A172 (cell line): ENCODE results near the gene COX11. TPM values are rescaled to one million over a fixed set of nuclear protein-coding genes. Genes with fewer than 3 reads are reported as not detected.

Experiments used
- DNase-seq: peaks from one replicate; pipeline ENCODE4 v3.0.0-alpha.2; 2015; ENCODE audit warnings: low spot score
- total RNA-seq: library from RNA; depleted of rRNA; stranded (reverse); fragments of >200 nt; shearing (Covaris generic); gene quantifications from 2 replicates; pipeline ENCODE4 v1.2.3, GENCODE V29; 2014; rRNA removed

COX11 gene, protein sequence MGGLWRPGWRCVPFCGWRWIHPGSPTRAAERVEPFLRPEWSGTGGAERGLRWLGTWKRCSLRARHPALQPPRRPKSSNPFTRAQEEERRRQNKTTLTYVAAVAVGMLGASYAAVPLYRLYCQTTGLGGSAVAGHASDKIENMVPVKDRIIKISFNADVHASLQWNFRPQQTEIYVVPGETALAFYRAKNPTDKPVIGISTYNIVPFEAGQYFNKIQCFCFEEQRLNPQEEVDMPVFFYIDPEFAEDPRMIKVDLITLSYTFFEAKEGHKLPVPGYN
- 90.2 and 92.6 TPM in 2 replicates for total RNA-seq

DNA sequence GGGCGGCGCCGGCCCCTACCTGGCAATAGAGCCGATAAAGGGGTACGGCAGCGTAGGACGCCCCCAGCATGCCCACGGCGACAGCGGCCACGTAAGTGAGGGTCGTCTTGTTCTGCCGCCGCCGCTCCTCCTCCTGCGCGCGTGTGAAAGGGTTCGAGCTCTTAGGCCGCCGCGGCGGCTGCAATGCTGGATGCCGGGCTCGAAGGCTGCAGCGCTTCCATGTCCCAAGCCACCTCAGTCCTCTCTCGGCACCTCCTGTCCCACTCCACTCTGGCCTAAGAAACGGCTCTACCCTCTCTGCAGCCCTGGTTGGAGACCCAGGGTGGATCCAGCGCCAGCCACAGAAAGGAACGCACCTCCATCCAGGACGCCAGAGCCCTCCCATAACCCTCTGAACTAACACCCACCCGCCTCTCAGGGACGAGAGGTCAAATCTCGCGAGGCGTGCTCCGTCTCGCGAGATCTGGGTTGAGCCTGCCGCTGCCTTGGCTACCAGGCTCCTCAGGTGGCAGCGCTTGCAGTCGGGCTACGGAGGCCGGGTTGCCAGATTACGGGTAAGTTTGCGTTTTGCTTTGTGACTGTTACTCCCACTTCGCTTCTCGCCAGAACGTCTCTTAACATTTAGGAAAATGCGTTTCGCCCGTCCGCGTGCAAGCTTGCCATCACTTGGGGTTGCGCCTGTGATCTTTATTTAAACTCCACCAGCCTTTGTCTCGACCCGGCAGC, at the start of gene COX11, which contains the start of gene STXBP4:
Gene COX11, minus strand, starts transcription at position 393 of the 726 bp plus-strand sequence. Its CDS starts 8 bp downstream, at position 385.
Gene STXBP4, plus strand, starts transcription at position 504 of the 726 bp plus-strand sequence. CDS start 17,455 bp downstream, outside the sequence.
- DNase-seq: peak; percentile 96

DNA sequence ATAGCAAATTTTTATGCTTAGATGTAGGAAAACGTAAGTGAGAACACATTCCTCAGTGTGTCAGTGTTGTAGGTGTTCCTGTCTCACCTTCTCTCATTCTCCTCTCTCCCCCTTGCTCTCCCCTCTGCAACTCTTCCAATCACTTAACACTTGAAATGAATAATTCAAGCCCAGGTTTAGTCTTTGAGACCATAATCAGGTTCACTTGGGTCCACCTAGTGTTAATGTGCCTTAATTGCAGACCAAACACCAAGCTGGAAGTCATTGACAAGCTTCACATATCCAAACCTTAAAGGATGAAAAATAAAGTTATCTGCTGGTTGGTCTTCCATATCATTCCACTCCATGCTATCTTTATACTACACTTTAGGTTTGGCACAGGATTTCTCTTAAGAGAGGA, 37.1 kb upstream of the COX11 start:
- peak; percentile 5 for DNase-seq

DNA sequence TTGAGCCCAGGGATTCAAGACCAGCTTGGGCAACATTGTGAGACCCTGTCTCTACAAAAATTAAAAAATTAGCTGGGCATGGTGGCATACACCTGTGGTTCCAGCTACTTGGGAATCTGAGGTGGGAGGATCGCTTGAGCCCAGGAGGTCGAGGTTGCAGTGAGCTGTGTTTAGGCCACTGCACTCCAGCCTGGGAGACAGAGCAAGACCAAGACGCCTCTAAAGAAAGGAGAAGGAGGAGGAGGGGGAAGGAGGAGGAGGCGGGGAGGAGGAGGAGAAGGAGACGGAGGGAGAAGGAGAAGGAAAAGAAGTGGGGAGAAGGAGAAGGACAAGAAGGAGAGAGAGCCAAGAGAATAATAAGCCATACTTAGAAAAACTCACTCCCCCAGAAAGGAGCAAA, 36.0 kb upstream of the COX11 start:
- no peak for DNase-seq

DNA sequence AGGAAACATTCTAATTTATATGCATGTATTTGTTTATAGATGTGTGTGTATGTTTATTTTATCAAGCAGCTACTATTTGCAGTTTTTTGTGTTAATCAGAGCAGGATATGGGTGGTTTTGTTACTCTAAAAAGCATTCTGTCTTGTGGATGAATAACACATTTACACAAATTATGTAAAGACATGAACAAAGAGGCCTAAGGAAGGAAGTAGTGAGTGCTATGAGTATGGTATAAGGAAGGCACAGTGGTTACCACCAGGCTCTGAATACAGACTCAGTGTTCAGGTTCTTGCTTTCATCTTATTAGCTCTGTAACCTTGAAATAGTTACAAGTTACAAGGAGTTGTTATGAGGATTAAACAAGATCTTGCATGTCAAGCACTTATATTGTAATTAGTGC, 34.0 kb upstream of the COX11 start:
- no peak for DNase-seq

DNA sequence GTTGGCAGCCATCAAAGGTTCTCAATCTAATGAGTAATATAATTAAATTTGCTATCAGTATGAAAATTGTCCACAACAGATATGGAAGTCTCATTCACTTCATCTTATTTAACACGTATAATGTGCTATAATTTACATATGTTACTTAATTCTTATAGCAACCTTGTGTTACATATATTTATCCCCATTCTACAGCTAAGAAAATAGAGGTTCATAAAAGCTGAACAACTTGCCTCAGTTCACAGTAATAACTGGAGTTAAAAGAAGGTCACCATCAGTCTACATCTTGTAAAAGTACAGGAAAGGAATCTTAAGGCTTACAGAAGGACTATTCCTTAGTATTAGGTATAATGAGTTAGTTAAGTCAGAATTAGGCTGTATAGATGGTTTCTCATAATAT, 28.0 kb upstream of the COX11 start:
- no peak for DNase-seq

DNA sequence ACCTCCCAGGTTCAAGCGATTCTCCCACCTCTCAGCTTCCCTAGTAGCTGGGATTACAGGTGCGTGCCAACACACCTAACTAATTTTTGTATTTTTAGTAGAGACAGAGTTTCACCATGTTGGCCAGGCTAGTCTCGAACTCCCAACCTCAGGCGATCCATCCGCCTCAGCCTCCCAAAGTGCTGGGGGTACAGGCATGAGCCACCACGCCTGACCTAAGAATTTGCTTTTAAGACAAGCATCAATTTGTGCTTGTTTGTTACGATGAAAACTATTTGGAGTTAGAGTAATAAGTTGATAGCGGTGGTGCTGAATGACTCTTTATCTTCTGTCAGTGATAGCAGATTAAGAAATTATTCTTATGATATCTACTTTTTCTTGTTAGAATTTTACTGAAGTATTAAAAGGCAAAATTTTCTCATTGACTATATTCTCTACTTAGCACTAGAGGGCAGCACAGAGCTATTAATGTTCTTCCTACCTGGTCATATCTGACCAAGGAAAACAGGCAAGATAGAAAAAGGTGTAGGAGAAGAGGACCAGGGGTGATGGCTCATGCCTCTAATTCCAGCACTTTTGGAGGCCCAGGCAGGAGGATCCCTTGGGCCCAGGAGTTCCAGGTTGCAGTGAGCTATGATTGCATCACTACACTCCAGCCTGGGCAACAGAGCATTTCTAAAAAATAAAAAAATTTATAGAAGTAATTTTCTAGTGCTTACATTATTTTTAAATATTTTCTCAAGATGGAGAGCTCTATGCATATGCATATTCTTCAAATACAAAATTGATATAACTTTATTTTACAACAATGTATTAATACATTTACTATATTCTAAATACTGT, 24.6 kb upstream of the COX11 start:
- DNase-seq: peak; percentile 57

DNA sequence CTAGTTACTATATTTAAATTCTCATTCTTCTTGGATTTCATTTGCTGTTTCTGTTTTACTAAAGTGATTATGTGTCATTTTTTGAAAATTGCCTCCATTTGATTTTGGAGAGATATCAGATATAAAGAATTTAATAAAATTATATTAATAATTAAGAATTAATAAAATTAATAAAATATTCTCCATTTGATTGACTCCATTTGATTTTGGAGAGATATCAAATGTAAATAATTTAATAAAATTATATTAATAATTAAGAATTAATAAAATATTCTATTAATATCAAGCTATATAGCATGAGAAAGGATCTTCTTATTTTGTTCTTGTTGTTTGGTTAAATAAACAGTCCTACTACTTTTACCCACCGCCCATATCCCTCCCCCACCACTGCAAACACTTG, 23.1 kb upstream of the COX11 start:
- no peak for DNase-seq

DNA sequence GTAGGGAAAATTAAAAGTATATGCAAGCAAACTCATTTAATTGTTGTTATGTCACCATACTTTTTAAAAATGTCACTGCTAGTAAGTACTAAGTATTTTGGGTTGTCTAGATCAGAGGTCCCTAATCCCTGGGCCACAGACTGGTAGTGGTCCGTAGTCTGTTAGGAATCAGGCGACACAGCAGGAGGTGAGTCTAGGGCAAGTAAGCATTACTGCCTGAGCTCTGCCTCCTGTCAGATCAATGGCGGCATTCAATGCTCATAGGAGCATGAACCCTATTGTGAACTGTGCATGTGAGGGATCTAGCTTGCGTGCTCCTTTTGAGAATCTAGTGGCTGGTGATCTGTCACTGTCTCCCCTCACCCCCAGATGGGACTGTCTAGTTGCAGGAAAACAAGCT, 21.7 kb upstream of the COX11 start:
- no peak for DNase-seq

DNA sequence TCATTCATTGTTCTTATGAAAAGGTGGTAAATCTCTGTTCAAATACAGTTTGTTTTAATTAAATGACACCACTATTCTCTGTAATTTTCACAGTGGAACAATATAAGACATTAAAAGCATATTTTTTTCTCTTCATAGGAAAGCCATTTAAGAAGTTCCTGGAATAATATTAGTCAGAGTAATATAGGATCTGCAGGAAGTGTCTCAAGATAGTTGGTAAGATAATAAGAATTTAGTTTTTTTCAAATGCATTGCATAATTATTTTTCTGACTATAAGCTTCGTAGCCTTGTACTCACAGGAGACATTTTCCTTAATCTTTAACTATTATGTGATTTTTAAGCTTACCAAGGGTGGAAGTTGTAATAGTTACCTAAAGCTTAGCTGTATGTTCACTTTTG, 17.0 kb upstream of the COX11 start:
- DNase-seq: no peak

DNA sequence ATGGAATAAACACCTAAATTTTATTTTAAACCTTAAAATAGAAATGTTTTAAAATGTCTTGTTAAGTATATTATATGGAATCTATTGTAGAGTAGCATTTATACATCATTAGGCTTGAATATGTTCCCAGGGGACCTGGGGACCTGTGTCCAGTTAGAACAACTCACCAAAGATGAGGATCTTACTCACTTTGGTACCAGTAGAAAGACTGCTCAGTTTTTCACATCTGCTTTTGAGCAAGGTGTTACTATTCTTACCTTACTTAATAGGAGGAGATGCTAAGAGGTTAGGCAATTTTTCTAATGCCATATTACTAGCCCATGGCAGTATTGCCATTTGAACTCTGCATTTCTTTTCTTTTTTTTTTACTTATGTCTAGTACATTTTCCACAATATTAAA, 14.8 kb upstream of the COX11 start:
- DNase-seq: no peak

DNA sequence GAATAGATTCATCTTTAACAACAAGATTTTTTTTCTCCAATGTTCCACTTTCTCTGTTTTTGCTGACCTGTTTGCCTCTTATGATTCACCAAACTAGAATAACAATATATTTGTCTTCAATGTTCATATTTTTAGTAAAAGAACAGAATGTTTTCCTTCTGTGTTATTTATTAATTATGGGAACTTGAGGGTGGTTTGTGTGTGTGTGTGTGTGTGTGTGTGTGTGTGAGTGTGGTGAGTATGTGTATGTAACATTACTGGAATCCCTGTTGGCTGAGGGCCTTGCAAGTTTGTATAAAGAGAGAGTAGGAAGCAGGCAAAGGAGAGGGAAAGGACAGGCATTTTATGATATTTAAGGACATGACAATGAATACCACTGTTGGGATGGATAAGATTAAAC, 13.9 kb upstream of the COX11 start:
- DNase-seq: no peak

DNA sequence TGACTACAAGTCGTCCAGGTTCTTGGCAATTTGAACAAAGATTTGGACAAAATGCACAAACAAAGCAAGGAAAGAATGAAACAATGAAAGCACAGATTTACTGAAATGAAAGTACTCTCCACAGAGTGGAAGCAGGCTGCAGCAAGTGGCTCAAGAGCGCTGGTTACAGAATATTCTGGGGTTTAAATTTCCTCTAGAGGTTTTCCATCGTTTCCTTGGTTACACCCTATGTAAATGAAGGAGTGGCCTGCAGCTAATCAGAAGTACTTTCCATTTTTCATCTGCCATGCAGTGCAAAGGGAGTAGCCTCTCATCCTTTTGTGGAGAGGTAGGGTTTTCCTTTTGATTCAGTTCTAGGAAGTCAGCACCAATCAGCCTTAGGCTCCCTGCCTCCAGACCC, 11.9 kb upstream of the COX11 start:
- no peak for DNase-seq

DNA sequence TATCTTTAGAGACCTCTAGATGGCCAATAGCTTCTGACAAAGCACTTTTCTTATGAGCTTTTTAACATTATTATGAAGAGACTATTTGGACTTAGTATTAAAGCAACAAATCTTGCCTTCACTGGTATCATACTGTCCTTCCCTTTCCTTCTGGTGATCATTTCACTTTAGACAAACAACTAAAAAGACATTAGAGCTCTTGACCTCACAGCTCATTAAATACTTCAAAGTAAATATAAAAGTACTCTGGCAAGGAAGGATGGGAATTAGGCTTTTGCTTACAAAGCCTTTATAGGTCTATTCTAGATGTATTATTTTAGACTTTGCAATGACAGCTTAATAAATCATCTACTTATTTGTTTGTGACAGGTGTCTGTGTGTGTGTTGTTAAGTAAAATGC, 11.2 kb upstream of the COX11 start:
- DNase-seq: no peak

DNA sequence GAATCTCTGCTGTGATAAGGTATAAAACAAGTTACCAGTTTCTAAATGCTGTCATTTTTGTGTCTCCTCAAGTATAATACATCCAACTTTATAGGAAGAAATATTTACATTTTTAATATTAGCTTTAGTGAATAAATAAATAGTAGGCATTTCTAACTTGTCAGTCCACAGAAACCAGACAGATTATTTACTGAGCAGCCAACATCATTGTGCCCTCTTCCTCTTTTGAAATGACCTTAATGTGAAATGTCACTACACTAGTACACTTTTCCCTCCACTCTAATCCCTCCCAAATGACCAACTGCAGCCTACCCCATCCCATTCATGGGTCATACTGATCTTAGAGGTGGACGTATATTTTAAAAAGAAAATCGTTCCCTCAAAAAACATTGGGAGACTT, 9.3 kb upstream of the COX11 start:
- no peak for DNase-seq

DNA sequence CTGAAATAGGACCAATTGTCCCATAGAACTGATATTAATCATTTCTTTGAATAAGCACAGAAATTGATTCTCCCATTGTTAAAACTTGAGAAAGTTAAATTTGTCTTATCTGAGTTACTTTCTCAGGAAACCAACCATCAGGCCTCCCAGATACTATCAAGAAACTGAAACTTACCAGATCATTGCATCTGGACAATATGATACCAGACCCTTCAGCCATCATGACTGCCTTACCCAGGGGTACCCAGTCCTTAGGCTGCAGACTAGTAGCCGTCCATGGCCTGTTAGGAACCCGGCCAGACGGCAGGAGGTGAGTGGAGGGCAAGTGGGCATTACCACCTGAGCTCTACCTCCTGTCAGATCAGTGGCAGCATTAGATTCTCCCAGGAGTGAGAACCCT, 7.9 kb upstream of the COX11 start:
- DNase-seq: no peak

DNA sequence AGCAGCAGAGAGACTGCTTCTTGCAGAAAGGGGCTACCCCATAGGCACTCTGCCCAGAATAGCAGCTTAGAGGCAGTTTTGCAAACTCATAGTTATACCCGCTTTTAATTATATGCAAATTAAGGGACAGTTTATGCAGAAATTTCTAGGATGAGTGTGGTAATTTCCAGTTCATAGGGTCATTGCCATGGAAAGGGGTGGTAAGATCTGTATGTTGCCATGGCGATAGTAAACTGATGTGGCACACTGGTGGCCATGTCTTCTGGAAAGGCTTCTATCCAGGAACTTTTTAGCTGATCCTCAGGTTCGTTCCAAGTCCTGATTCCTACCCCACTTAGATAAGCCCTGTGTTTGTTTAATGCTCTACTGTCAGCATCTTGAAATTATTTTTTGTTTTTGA, 6.3 kb upstream of the COX11 start:
- DNase-seq: no peak

DNA sequence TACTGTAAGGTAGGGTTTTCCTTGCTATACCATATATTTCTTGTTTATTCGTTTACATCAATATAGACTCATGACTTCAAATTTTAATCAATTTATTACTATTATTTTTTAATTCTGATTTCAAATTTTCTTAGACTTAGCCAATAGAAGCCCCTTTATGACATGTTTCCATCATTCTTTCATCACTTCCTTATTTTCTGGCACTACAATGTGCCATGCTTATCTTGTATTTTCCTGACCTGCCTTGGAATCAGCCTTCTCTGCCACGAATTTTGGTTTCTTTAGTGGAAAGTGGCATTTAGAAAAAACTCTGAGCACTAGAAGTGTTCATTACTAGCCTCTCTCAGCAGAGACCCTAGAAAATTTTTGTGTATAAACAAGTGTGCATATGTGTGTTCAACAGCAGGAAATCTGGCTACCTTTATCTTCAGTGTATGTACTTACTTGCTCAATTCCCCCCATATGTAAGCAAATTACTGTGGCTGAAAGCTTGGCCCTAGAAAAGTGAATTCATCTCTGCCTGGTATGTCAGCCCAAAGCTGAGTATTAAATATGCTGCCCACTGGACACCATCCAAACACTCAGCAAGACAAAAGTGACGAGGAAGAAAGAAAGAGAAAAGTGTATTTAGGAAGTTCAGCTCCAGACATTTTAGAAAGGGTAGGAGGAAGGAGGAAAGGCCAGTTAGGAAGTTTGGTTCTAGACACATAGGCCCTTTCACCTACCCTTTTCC, 4.1 kb upstream of the COX11 start:
- no peak for DNase-seq

DNA sequence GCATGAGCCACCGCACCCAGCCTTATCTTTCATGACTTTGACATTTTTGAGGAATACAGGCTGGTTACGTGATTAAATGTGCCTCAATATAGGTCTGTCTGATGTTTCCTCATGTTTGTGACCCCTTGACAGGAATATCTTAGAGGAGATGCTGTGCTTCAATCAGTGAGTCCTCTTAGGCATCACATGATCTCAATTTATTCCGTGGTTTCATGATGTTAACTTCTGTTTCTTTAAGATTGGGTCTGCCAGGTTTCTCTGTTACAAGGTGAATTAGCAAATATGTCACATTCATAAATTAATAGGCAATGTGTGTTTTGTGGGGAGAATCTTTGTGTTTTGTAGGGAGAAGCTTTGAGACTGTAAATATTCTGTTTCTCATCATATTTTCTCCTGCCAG, 3.4 kb upstream of the COX11 start:
- DNase-seq: no peak

DNA sequence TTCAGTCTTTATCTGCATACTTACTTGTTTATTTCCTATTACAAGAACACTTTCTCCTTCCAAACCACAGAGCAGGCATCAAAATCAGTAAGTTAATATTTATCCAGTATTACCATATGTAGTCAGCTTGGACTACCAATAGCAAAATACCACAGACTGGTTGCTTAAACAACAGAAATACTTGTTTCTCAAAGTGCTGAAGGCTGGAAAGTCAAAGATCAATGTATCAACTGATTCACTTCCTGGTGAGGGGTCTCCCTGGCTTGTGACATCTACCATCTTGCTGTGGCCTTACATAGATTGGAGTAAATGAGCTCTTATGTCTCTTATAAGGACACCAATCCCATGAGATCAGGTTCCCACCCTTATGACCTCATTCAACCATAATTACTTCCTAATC, 2.7 kb upstream of the COX11 start:
- DNase-seq: no peak

DNA sequence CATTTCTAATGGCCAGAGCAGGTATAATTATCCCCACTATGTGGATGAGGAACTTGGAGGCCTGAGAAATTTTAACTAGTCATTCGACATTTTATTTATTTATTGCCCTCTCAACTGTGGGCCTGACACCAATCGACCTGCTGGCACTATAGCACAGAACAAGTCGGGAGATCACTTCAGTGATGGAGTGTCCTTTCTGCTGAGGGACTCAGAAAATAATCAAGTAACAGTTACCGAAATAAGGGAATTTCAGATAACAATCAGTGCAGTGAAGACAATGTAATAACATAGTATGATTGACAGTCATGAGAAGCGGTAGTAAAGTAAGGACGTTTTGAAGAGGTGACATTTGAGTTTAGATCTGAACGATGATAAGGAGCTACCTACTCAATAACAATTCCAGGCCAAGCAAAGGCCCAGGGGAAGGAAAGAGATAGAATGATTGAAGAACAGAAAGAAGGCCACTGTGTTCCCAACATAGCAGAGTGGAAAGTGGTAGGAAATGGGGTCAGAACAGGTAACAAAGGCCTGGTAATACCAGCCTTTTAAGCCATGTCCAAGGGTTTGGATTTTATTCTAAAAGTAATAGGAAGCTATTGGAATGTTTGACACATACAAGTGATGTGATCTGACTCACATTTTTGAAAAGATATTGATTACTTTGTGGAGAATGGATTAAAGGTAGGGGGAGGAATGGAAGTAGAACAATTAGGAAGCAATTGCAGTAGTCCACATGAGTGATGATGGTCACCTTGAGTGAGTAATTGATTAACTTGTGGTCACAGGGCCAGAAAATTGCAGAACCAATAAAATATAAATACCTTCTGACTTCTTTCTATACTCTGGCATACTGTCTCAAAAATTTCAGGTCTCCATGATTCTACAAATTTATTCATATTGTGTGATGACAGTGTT, 1.5 kb upstream of the COX11 start:
- no peak for DNase-seq

DNA sequence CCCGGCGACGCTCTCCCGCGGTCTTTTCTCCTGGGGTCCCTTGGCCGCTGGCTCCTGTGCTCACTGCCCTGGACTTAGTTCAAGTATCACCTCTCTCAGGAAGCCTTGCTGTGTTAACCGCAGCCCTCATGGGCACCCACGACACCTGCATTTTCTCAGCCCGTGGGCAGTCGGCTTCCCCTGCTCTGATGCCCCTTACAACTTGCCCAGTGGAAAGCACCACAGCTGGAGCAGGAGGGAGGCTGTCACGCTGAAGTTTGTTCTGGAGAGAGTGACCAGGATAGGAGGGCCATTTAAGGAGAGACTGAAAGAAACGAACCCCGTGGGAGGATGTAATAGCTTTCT, 506 bp upstream of the COX11 start:
- DNase-seq: no peak
